IPS-18c (cell line): ENCODE measurements around the gene PIP4K2C.
A peak's percentile ranks its signal among the peaks of the same experiment; 100 is the strongest.
"Not testable (repeated sequence)": the region's sequence is repeated elsewhere in the genome, so short reads cannot be mapped to it uniquely, and the experiment has no call there.

Experiments
- H3K4me3 ChIP-seq: 2 replicates; pipeline ENCODE4 v1.7.0; 2013; ENCODE audit warnings: low read depth, mild to moderate bottlenecking, low read length, moderate library complexity; ENCODE audit not compliant: insufficient read depth
- H3K9me3 ChIP-seq: one replicate; pipeline ENCODE4 v1.6.1; 2013; ENCODE audit warnings: mild to moderate bottlenecking, low read length, moderate library complexity; ENCODE audit not compliant: control insufficient read depth, insufficient read depth

The PIP4K2C gene

GRCh38 chr12:57612711-57613426, 21.9 kb downstream of the PIP4K2C start:
- no peak overlapping the region; the same call in 1 of the 2 replicates for H3K4me3 ChIP-seq

GRCh38 chr12:57613427-57614109, 22.6 kb downstream of the PIP4K2C start:
- no peaks in the 10 kb centered on the region for H3K9me3 ChIP-seq
- no peak overlapping the region for H3K4me3 ChIP-seq

More at GRCh38 chr12:57612711-57613426, 21.9 kb downstream of the PIP4K2C start:
- no peaks in the 10 kb centered on the region for H3K9me3 ChIP-seq

- H3K9me3 ChIP-seq: no peaks in the 10 kb centered on the region
- no peak overlapping the region; the same call in 1 of the 2 replicates for H3K4me3 ChIP-seq
Measured at GRCh38 chr12:57614178-57614947, 23.4 kb downstream of the PIP4K2C start.

- H3K4me3 ChIP-seq: no peak overlapping the region
- no peaks in the 10 kb centered on the region for H3K9me3 ChIP-seq
Measured at GRCh38 chr12:57614948-57615500, 24.0 kb downstream of the PIP4K2C start.

- Histone ChIP-seq H3K9me3 (no peaks in the 10 kb centered on the region), H3K4me3 (no peak overlapping the region)
Measured at GRCh38 chr12:57615637-57616036, 24.6 kb downstream of the PIP4K2C start.

- H3K9me3 ChIP-seq: no peaks in the 10 kb centered on the region
- no peak overlapping the region for H3K4me3 ChIP-seq
Measured at GRCh38 chr12:57616383-57617101, 25.6 kb downstream of the PIP4K2C start.

- Histone ChIP-seq H3K4me3 (no peak overlapping the region), H3K9me3 (no peaks in the 10 kb centered on the region)
Measured at GRCh38 chr12:57617942-57618341, 26.9 kb downstream of the PIP4K2C start.

GRCh38 chr12:57618431-57618830, 27.4 kb downstream of the PIP4K2C start:
- not testable (repeated sequence) for H3K4me3 ChIP-seq, H3K9me3 ChIP-seq

- Histone ChIP-seq H3K9me3 (no peaks in the 10 kb centered on the region), H3K4me3 (peak overlapping the region; percentile 28; the same call in 1 of the 2 replicates)
Measured at GRCh38 chr12:57618966-57619433, 28.0 kb downstream of the PIP4K2C start.

GRCh38 chr12:57619434-57620244, 28.6 kb downstream of the PIP4K2C start:
- peak overlapping the region; percentile 28; the same call in 1 of the 2 replicates for H3K4me3 ChIP-seq
- H3K9me3 ChIP-seq: no peaks in the 10 kb centered on the region

- no peak overlapping the region for H3K4me3 ChIP-seq
- H3K9me3 ChIP-seq: no peaks in the 10 kb centered on the region
Measured at GRCh38 chr12:57620245-57620935, 29.4 kb downstream of the PIP4K2C start.

GRCh38 chr12:57620936-57621496, 30.0 kb downstream of the PIP4K2C start:
- no peaks in the 10 kb centered on the region for H3K9me3 ChIP-seq
- H3K4me3 ChIP-seq: peak overlapping the region; percentile 57; the same call in 1 of the 2 replicates

- Histone ChIP-seq H3K4me3 (peak overlapping the region; percentile 57), H3K9me3 (no peaks in the 10 kb centered on the region)
Measured at GRCh38 chr12:57621497-57622292, 30.7 kb downstream of the PIP4K2C start.

GRCh38 chr12:57622293-57623245, 31.6 kb downstream of the PIP4K2C start:
- peaks cover 2% of the 10 kb centered on the region for H3K9me3 ChIP-seq
- H3K4me3 ChIP-seq: no peak overlapping the region
